Measurements from ENCODE around the gene WDR5B. TPM values are rescaled to one million over a fixed set of nuclear protein-coding genes. Genes with fewer than 3 reads are reported as not detected.

The WDR5B gene
- total and polyA plus RNA-seq, 10 of the 15 experiments (the other 5 are each of a cell fraction or from before 2014, with no cell fraction given), result 1.7 to 7.9 (median 3.3) TPM

GRCh38 chr3:122435950-122436349 lies 20.1 kb upstream of the WDR5B start (continued):
- TF ChIP-seq, protein P1, sequence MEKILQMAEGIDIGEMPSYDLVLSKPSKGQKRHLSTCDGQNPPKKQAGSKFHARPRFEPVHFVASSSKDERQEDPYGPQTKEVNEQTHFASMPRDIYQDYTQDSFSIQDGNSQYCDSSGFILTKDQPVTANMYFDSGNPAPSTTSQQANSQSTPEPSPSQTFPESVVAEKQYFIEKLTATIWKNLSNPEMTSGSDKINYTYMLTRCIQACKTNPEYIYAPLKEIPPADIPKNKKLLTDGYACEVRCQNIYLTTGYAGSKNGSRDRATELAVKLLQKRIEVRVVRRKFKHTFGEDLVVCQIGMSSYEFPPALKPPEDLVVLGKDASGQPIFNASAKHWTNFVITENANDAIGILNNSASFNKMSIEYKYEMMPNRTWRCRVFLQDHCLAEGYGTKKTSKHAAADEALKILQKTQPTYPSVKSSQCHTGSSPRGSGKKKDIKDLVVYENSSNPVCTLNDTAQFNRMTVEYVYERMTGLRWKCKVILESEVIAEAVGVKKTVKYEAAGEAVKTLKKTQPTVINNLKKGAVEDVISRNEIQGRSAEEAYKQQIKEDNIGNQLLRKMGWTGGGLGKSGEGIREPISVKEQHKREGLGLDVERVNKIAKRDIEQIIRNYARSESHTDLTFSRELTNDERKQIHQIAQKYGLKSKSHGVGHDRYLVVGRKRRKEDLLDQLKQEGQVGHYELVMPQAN (conservative IDR thresholded peaks at IDR 0.05), result no peak
- TF ChIP-seq MYC (IDR thresholded peaks at IDR 0.05; ENCODE audit: insufficient read depth, insufficient read length, insufficient replicate concordance, low read length, severe bottlenecking) (no peak), NR2C2 (IDR thresholded peaks at IDR 0.05; ENCODE audit: borderline replicate concordance, control insufficient read depth, insufficient read length, low read depth) (no peak)

GRCh38 chr3:122430371-122430770 lies 14.5 kb upstream of the WDR5B start:
- RAD21 ChIA-PET (ENCODE audit: unreplicated experiment), result no interaction called here
- Histone ChIP-seq H3K79me2 (ENCODE audit: control insufficient read depth, insufficient read depth, low read length) (no peaks in the 10 kb centered on the region; the same call in 1 of the 2 replicates), H3K27ac (ENCODE audit: control insufficient read depth, insufficient read depth) (no peak overlapping the region), H3K4me3 (no peak overlapping the region), H3K9me3 (replicated peaks; ENCODE audit: control insufficient read depth, insufficient read depth, low read length) (no peaks in the 10 kb centered on the region; the same call in 2 of the 3 replicates), H2AFZ (ENCODE audit: control insufficient read depth, low read depth, low read length) (no peak overlapping the region), H3K4me1 (ENCODE audit: control insufficient read depth, insufficient read depth, low read length) (no peaks in the 10 kb centered on the region), H3K4me2 (ENCODE audit: control insufficient read depth, insufficient read depth) (no peak overlapping the region), H3K27me3 (replicated peaks in 1 of 2; ENCODE audit: control insufficient read depth in 2 of 2, insufficient read depth in 2 of 2, low read length in 1 of 2) (no peaks in the 10 kb centered on the region), H3K36me3 (ENCODE audit: control insufficient read depth in 2 of 2, insufficient read depth in 2 of 2, low read length in 1 of 2) (peaks cover 5 to 22% of the 10 kb centered on the region in 2 experiments), H4K20me1 (ENCODE audit: control insufficient read depth, insufficient read depth) (no peaks in the 10 kb centered on the region), H3K9ac (ENCODE audit: control insufficient read depth, insufficient read depth, low read length) (no peak overlapping the region)
- DNase-seq (ENCODE audit: low read depth, low spot score) (no peak), FAIRE-seq (no peak), ATAC-seq (no peak)
- CTCF ChIA-PET, result no interaction called here
- no TSS peak for BruUV-seq (replicated peaks)
- SMC1A ChIA-PET (ENCODE audit: uncharacterized antibody, unreplicated experiment), result no interaction called here
- intact Hi-C loops (cut with micrococcal nuclease; ENCODE audit: unreplicated experiment), result no loop called here
- in situ Hi-C loops (cut with MboI), result no loop called here
- TF ChIP-seq POLR2AphosphoS5 (IDR thresholded peaks at IDR 0.05; ENCODE audit: low read length), result no peak
- WGBS (ENCODE audit: insufficient coverage, insufficient replicate concordance, low lambda C conversion rate, missing lambda C conversion rate), result 96% methylated on average over 2 of the region's 2 CpGs
- POLR2A ChIA-PET, result interaction anchor here (0.7 kb wide), 1 partner anchor 122 kb away, joined by 4 read pairs; no protein-coding TSS in a partner anchor

All from GM12878 (cell line).